ENCODE results near the gene ZNF229.

DNA sequence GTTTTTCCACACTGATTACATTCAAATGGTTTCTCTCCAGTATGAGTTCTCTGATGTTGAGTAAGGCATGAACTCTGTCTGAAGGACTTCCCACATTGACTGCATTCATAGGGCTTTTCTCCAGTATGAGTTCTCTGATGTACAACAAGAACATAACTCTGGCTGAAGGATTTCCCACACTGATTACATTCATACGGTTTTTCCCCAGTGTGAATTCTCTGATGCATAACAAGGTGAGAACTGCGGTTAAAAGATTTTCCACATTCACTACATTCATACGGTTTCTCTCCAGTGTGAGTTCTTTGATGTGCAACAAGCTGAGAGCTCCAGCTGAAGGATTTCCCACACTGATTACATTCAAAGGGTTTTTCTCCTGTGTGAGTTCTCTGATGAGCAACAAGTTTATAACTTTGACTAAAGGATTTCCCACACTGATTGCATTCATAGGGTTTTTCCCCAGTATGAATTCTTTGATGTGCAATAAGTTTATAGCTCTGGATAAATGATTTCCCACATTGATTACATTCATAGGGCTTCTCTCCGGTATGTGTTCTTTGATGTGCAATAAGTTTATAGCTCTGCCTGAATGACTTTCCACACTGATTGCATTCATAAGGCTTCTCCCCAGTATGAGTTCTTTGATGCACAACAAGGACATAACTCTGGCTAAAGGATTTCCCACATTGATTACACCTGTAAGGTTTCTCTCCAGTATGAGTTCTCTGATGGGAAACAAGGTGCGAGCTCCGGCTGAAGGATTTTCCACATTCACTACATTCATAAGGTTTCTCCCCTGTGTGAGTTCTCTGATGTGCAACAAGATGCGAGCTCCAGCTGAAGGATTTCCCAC, 28.5 kb upstream of the ZNF229 start:
- TF ChIP-seq YY1 (IDR thresholded peaks at IDR 0.05; ENCODE audit: insufficient read depth, insufficient read length) (no peak), ZNF274 (IDR thresholded peaks at IDR 0.05; ENCODE audit: low read depth, low read length) (peak; percentile 99), SUZ12 (IDR thresholded peaks at IDR 0.05; ENCODE audit: extremely low read depth, insufficient read depth, insufficient read length) (no peak)

Data from NT2/D1 (cell line).